Measurements from ENCODE around the gene FBXW12.

DNA sequence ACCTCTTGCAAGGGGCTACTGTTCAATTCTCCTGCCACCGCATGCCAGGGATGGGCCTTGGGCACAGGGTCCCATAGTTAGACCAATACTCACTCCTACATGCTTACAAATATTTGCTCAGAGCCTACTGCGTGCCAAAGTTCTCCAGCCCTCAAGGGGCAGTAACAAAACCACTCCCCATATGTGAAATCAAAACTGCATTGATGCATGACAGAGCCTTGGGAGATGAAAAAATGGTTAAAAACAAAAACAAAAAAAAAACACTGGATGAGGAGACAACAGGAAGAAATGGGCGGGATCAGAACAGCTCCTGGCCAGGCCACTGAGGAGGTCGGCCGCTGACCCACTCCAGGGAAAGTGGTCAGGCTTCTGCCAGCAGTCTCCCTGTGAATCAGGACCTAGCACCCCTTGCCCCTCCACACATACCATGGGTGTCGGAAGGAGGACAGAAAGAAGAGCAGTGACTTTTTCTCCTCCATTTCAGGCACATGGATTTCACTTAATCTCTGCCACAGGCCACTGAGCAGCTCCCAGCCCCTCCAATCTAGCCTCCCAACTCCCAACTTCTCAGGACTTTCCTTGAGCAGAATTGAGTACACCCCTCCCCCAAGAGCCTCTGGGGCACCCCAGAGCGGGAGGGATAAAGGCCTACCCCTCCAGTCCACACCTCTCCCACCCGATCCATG lies 55.1 kb downstream of the FBXW12 start:
- no peak for TF ChIP-seq CTCF (IDR thresholded peaks at IDR 0.05)
- TF ChIP-seq, protein P1, sequence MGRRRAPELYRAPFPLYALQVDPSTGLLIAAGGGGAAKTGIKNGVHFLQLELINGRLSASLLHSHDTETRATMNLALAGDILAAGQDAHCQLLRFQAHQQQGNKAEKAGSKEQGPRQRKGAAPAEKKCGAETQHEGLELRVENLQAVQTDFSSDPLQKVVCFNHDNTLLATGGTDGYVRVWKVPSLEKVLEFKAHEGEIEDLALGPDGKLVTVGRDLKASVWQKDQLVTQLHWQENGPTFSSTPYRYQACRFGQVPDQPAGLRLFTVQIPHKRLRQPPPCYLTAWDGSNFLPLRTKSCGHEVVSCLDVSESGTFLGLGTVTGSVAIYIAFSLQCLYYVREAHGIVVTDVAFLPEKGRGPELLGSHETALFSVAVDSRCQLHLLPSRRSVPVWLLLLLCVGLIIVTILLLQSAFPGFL (CRISPR knock-in tag; IDR thresholded peaks at IDR 0.05; ENCODE audit: borderline replicate concordance), result no peak
- TF ChIP-seq, protein P2, sequence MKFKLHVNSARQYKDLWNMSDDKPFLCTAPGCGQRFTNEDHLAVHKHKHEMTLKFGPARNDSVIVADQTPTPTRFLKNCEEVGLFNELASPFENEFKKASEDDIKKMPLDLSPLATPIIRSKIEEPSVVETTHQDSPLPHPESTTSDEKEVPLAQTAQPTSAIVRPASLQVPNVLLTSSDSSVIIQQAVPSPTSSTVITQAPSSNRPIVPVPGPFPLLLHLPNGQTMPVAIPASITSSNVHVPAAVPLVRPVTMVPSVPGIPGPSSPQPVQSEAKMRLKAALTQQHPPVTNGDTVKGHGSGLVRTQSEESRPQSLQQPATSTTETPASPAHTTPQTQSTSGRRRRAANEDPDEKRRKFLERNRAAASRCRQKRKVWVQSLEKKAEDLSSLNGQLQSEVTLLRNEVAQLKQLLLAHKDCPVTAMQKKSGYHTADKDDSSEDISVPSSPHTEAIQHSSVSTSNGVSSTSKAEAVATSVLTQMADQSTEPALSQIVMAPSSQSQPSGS (CRISPR knock-in tag; IDR thresholded peaks at IDR 0.05; ENCODE audit: borderline replicate concordance, low read depth), result no peak
- TF ChIP-seq TP53 (CRISPR knock-in tag; IDR thresholded peaks at IDR 0.05), result no peak
- no peak for TF ChIP-seq NR2C2 (CRISPR knock-in tag; IDR thresholded peaks at IDR 0.05)
- no peak for TF ChIP-seq CDX4 (CRISPR knock-in tag; IDR thresholded peaks at IDR 0.05; ENCODE audit: borderline replicate concordance)
- TF ChIP-seq ZMAT4 (CRISPR knock-in tag; IDR thresholded peaks at IDR 0.05), result no peak
